HG03135 (cell line): Measurements from ENCODE around the gene SMAD3.

Source experiments
- ATAC-seq: cut with Tn5 transposase; IDR thresholded peaks from one replicate; pipeline ENCODE4 v1.9.1; 2021; ENCODE audit warnings: mild to moderate bottlenecking, moderate library complexity; ENCODE audit not compliant: unreplicated experiment

SMAD3 gene

GRCh38 chr15:67192185-67192820 lies 126.9 kb downstream of the SMAD3 start:
- ATAC-seq: no peak

GRCh38 chr15:67193223-67193990 lies 128.0 kb downstream of the SMAD3 start:
- ATAC-seq: no peak

GRCh38 chr15:67194171-67195114 lies 129.0 kb downstream of the SMAD3 start:
- ATAC-seq: no peak

- ATAC-seq: no peak
Observed at GRCh38 chr15:67195305-67195704, 129.9 kb downstream of the SMAD3 start.

GRCh38 chr15:67196222-67196621 lies 130.8 kb downstream of the SMAD3 start:
- ATAC-seq: no peak

GRCh38 chr15:67196672-67197363 lies 131.4 kb downstream of the SMAD3 start:
- no peak for ATAC-seq

GRCh38 chr15:67197364-67197695 lies 131.9 kb downstream of the SMAD3 start:
- no peak for ATAC-seq

- ATAC-seq: no peak
Observed at GRCh38 chr15:67198157-67198754, 132.9 kb downstream of the SMAD3 start.

GRCh38 chr15:67199391-67199790 lies 134.0 kb downstream of the SMAD3 start:
- ATAC-seq: no peak

- ATAC-seq: no peak
Observed at GRCh38 chr15:67199881-67200763, 134.7 kb downstream of the SMAD3 start.

- no peak for ATAC-seq
Observed at GRCh38 chr15:67201136-67201535, 135.7 kb downstream of the SMAD3 start.

GRCh38 chr15:67202091-67202490 lies 136.7 kb downstream of the SMAD3 start:
- ATAC-seq: no peak

- no peak for ATAC-seq
Observed at GRCh38 chr15:67202991-67203390, 137.6 kb downstream of the SMAD3 start.

- ATAC-seq: no peak
Observed at GRCh38 chr15:67207555-67208207, 142.3 kb downstream of the SMAD3 start.

GRCh38 chr15:67208396-67208795 lies 143.0 kb downstream of the SMAD3 start:
- ATAC-seq: no peak

- ATAC-seq: no peak
Observed at GRCh38 chr15:67210555-67211168, 145.3 kb downstream of the SMAD3 start.

GRCh38 chr15:67212684-67213367 lies 147.4 kb downstream of the SMAD3 start:
- no peak for ATAC-seq

GRCh38 chr15:67215102-67215501 lies 149.7 kb downstream of the SMAD3 start:
- no peak for ATAC-seq
